WERI-Rb-1 (cell line): ENCODE data around the gene CISD2.
"Not testable (repeated sequence)": the region's sequence is repeated elsewhere in the genome, so short reads cannot be mapped to it uniquely, and the experiment has no call there.

Experiments used
- DNase-seq: peaks from one replicate; pipeline ENCODE4 v3.0.0-alpha.2; 2020
- H3K27ac ChIP-seq: fragments of 250-450 bp; sonication (Bioruptor Pico); 2 replicates; pipeline ENCODE4 v1.5.1; 2020; ENCODE audit warnings: mild to moderate bottlenecking, moderate library complexity
- H3K27me3 ChIP-seq: fragments of 250-450 bp; sonication (Bioruptor Pico); 2 replicates; pipeline ENCODE4 v1.5.1; 2021; ENCODE audit warnings: mild to moderate bottlenecking, low read depth, moderate library complexity; ENCODE audit not compliant: insufficient read depth, severe bottlenecking
- H3K36me3 ChIP-seq: fragments of 250-450 bp; sonication (Bioruptor Pico); 2 replicates; pipeline ENCODE4 v1.5.1; 2020; ENCODE audit warnings: mild to moderate bottlenecking, moderate library complexity
- H3K4me3 ChIP-seq: 2 replicates; pipeline ENCODE4 v1.5.1; 2011; ENCODE audit warnings: low read depth, mild to moderate bottlenecking, control low read depth, low read length
- H3K9me3 ChIP-seq: fragments of 250-450 bp; sonication (Bioruptor Pico); 2 replicates; pipeline ENCODE4 v1.5.1; 2021; ENCODE audit warnings: mild to moderate bottlenecking, moderate library complexity; ENCODE audit not compliant: severe bottlenecking
- TF ChIP-seq, protein P1 (sequence below): IDR thresholded peaks from 2 replicates; pipeline ENCODE4 v1.5.1; 2011; ENCODE audit warnings: low read depth, mild to moderate bottlenecking, control low read depth, inconsistent platforms, low read length

Gene CISD2

DNA sequence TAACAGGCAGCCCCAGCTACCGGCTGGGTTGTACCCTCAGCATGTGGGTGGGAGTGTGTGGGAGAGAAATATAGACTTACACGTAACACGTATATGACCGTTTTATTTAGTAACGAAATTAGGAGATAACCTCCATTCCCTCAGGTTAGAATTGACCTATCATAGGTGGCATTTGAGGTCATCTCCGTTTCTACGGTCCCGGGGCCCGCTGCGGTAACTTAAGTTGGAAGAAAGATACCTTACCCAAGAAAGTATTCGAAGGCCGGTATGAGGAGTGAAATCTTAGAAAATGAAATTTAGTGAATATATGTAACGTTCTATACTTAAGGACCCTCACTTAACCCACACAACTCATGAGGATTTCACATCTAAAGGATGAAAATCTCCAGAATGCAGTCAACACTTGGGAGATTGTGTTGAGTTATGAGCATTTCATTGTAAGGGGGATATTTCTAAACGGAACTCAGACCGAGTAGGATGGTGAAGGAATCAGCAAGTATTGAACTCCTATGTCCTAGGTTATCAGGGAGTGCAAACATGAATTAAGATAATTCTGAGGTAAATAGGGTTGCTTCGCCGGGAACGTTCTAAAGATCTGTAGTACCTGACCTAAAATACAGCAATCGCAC lies 891 bp downstream of the CISD2 start:
- Histone ChIP-seq H3K4me3 (peak overlapping the region; percentile 83), H3K9me3 (no peaks in the 10 kb centered on the region), H3K27ac (peak overlapping the region; percentile 93), H3K36me3 (peaks cover 23% of the 10 kb centered on the region), H3K27me3 (no peaks in the 10 kb centered on the region)
- no peak for DNase-seq
- TF ChIP-seq, protein P1, sequence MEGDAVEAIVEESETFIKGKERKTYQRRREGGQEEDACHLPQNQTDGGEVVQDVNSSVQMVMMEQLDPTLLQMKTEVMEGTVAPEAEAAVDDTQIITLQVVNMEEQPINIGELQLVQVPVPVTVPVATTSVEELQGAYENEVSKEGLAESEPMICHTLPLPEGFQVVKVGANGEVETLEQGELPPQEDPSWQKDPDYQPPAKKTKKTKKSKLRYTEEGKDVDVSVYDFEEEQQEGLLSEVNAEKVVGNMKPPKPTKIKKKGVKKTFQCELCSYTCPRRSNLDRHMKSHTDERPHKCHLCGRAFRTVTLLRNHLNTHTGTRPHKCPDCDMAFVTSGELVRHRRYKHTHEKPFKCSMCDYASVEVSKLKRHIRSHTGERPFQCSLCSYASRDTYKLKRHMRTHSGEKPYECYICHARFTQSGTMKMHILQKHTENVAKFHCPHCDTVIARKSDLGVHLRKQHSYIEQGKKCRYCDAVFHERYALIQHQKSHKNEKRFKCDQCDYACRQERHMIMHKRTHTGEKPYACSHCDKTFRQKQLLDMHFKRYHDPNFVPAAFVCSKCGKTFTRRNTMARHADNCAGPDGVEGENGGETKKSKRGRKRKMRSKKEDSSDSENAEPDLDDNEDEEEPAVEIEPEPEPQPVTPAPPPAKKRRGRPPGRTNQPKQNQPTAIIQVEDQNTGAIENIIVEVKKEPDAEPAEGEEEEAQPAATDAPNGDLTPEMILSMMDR: no peak

DNA sequence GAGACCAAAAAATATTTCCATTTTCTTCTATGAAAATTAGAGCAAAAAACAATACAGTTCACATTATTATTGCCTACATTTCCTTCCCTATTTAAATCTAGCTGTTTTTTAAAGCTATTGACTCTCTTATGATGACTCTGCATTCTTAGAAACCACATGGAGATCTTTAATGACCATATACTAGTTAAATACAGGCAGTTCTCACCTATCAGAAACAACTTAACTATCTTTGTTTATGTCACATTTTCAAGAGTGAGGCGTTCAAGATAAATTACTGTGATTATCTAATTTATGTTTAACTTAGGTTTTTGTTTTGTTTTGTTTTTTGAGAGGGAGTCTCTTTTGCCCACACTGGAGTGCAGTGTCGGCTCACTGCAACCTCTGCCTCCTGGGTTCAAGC lies 3.0 kb downstream of the CISD2 start:
- no peak for DNase-seq
- peaks cover 4% of the 10 kb centered on the region for H3K9me3 ChIP-seq
- H3K27me3 ChIP-seq: no peaks in the 10 kb centered on the region
- no peak overlapping the region for H3K27ac ChIP-seq
- H3K4me3 ChIP-seq: no peak overlapping the region
- TF ChIP-seq, protein P1: no peak
- H3K36me3 ChIP-seq: peaks cover 44% of the 10 kb centered on the region

DNA sequence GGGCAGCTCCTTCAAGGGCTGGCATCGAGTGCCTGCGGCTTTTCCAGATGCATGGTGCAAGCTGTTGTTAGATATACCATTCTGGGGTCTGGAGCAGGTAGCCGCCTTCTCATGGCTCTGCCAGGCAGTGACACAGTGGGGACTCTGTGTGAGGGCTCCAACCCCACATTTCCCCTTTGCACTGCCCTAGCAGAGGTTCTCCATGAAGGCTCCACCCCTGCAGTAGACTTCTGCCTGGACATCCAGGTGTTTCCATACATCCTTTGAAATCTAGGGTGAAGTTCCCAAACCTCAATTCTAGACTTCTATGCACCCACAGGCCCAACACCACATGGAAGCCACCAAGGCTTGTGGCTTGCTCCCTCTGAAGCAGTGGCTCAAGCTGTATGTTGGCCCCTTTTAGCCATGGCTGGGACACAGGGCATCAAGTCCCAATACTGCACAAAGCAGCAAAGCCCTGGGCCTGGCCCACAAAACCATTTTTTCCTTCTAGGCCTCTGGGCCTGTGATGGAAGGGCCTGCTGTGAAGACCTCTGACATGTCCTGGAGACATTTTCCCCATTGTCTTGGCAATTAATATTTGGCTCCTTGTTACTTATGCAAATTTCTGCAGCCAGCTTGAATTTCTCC lies 8.8 kb downstream of the CISD2 start:
- H3K9me3 ChIP-seq: peaks cover 16% of the 10 kb centered on the region
- H3K27ac ChIP-seq: not testable (repeated sequence)

DNA sequence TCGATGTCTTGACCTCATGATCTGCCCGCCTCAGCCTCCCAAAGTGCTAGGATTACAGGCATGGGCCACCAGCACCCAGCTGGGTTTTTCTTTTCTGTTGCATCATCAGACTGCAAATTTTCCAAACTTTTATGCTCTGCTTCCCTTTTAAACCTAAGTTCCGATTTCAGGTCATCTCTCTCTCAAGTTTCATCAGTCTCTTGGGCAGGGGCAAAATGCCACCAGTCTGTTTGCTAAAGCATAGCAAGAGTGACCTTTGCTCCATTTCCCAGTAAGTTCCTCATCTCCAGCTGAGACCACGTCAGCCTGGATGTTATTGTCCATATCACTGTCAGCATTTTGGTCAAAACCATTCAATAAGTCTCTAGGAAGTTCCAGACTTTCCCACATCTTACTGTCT lies 9.6 kb downstream of the CISD2 start:
- not testable (repeated sequence) for H3K4me3 ChIP-seq, DNase-seq, H3K27ac ChIP-seq, H3K27me3 ChIP-seq
- Histone ChIP-seq H3K9me3 (peaks cover 16% of the 10 kb centered on the region), H3K36me3 (peaks cover 49% of the 10 kb centered on the region)

More for the DNA sequence above, 8.8 kb downstream of the CISD2 start:
- not testable (repeated sequence) for H3K4me3 ChIP-seq, H3K27me3 ChIP-seq, DNase-seq
- H3K36me3 ChIP-seq: peaks cover 56% of the 10 kb centered on the region

DNA sequence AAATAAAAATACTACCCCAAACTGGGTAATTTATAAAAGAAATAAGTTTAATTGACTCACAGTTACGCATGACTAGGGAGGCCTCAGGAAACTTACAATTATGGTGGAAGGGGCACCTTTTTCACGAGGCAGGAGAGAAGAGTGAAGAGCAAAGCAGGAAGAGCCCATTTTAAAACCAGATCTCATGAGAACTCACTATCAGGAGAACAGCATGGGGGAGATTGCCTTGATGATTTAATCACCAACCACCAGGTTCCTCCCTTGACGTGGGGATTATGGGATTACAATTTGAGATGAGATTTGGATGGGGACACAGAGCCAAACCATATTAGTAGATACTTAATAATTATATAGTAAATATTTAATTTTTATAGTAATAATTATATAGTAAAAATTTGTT lies 10.1 kb downstream of the CISD2 start:
- peaks cover 48% of the 10 kb centered on the region for H3K36me3 ChIP-seq
- TF ChIP-seq, protein P1: no peak
- no peak overlapping the region for H3K4me3 ChIP-seq
- DNase-seq: peak; percentile 16
- no peaks in the 10 kb centered on the region for H3K27me3 ChIP-seq
- H3K27ac ChIP-seq: no peak overlapping the region; the same call in 1 of the 2 replicates
- H3K9me3 ChIP-seq: peaks cover 16% of the 10 kb centered on the region

DNA sequence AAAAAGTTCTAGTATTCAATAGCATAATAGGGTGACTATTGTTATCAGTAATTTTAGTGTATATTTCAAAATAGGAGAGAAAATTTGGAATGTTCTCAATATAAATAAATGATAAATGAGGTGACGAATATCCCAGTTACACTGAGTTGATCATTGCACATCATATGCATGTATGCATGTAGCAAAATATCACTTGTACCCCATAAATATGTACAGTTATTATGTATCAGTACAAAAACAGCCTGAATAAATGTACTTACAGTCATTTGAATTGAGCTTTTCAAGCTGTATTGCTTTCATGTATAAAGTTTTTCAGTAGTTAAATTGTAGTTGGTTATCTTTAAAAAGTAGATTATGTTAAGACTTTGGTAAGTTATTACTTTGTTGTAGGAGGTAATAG lies 12.6 kb downstream of the CISD2 start:
- TF ChIP-seq, protein P1: no peak
- no peak for DNase-seq
- H3K27ac ChIP-seq: no peak overlapping the region
- peaks cover 36% of the 10 kb centered on the region for H3K36me3 ChIP-seq
- no peak overlapping the region for H3K4me3 ChIP-seq
- no peaks in the 10 kb centered on the region for H3K27me3 ChIP-seq
- peaks cover 16% of the 10 kb centered on the region for H3K9me3 ChIP-seq

DNA sequence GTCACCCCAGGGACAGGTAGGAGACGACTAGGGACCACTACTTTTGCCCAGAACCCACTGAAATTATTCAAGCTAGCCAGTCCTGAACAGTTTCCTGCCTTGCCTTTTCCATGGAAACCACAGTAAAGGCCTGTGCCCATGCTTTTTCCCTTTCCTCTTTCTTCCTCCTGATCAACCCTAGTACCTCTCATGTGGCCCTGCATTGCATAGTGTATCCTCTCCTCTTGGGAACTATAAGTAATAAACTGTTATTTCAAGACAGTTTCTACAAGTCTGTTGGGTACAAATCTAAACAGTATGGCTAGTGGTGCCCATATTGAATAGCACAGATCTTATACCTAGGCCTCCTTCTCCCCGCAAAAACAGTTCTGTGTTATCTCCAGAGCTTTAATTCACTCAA lies 14.5 kb downstream of the CISD2 start:
- H3K9me3 ChIP-seq: no peaks in the 10 kb centered on the region
- no peaks in the 10 kb centered on the region for H3K27me3 ChIP-seq
- no peak overlapping the region for H3K4me3 ChIP-seq
- peaks cover 19% of the 10 kb centered on the region for H3K36me3 ChIP-seq
- no peak for DNase-seq
- no peak overlapping the region for H3K27ac ChIP-seq
- TF ChIP-seq, protein P1: no peak

DNA sequence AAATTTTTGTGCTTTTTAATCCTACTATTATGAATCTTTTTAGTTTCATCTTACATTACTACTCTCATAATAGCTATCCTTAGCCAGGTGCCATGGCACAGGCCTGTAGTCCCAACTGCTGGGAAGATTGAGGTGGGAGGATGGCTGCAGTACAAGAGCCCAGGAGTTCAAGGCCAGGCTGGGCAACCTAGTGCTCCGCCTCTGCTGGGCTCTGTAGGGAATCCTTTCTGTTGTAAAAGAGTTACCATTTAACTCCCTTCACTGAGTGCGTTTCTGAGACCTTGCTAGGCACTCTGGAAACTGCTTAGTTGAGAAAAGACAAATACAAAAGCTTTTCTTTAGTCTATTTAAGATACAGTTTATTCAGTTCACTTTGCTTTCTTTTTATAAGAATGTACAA lies 19.8 kb downstream of the CISD2 start:
- H3K27me3 ChIP-seq, DNase-seq, H3K4me3 ChIP-seq, H3K9me3 ChIP-seq, H3K27ac ChIP-seq: not testable (repeated sequence)
- peaks cover 11% of the 10 kb centered on the region for H3K36me3 ChIP-seq

DNA sequence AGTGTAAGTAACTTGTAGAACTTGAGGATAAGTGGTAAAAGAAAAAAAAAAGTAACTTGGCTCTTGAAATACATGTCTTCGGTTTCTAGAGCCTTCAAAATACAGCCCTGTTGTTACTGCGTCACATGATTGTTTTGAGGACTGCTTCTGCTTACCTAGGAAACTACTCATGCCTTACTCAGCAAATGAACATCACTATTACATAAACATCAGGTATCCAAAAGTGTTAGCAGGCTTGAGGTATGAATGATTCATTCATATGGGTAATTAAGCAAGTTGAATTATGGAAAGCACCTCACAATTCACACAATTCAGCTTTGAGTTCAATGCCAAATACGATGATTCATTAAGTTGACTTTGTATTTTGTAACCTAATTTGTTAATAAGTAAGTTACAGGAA lies 21.1 kb downstream of the CISD2 start:
- H3K9me3 ChIP-seq, DNase-seq, H3K4me3 ChIP-seq, H3K27me3 ChIP-seq, H3K27ac ChIP-seq: not testable (repeated sequence)
- H3K36me3 ChIP-seq: peaks cover 11% of the 10 kb centered on the region
